GM18507 (cell line): Measurements from ENCODE around the gene TRIM26.
"Not testable (repeated sequence)": the region's sequence is repeated elsewhere in the genome, so short reads cannot be mapped to it uniquely, and the experiment has no call there.

ENCODE experiments used
- DNase-seq: peaks from one replicate; pipeline ENCODE4 v3.0.0; 2011; ENCODE audit warnings: low read depth; ENCODE audit not compliant: insufficient read length; ENCODE audit errors: extremely low spot score
- FAIRE-seq: peaks from 2 replicates; lab custom pipeline; 2011; peaks lifted over from hg19 to GRCh38; lab: Jason Lieb, UNC

Gene TRIM26

GRCh38 chr6:30140240-30140639 lies 73.0 kb downstream of the TRIM26 start:
- FAIRE-seq, DNase-seq: not testable (repeated sequence)

- DNase-seq (no peak), FAIRE-seq (peak; percentile 78)
Observed at GRCh38 chr6:30136570-30137286, 76.5 kb downstream of the TRIM26 start.

- FAIRE-seq (no peak), DNase-seq (no peak)
Observed at GRCh38 chr6:30135757-30136156, 77.4 kb downstream of the TRIM26 start, which contains the start of gene TRIM40. TRIM40 (plus strand) TSS chr6:30136140; CDS start chr6:30137037, 897 bp downstream.

DNA sequence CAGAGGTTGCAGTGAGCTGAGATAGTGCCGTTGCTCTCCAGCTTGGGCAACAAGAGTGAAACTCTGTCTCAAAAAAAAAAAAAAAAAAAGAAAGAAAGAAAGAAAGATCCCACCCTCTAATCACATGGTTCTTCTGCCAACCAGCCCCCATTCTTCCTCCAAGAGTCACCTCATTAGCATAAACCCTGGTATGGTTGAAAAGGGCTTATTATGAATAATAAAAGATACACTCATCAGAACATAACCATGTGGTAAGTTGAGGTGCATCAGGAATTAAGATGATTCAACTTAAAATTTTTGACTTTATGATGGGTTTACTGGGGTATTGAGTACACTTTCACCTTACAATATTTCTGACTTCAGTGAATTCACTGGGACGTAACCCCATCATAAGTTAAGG lies 78.1 kb downstream of the TRIM26 start:
- FAIRE-seq (no peak), DNase-seq (no peak)
